NAMALWA (cell line): Measurements from ENCODE around the gene CDH13.

Experiments used
- DNase-seq: peaks from one replicate; pipeline ENCODE4 v3.0.0-alpha.2; 2015; ENCODE audit warnings: low spot score

Gene CDH13

DNA sequence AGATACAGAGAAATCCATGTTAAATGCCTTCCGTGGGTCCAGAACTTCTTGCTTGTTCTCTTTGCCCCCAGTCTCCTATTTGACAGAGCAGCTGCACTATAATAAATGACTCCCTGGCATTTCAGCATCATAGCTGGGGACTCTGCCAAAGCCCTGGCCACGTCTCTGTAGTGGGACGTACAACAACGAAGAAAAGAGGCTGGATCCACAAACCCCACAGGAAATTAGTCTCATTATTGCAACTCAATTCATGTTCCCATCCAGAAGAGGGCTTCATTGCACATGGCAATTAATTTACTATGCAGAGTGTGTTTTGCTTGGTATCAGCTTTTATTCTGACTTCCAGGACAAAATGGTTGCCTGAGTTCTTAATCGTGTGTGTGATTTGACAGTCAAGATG is 121.3 kb downstream of the CDH13 start:
- no peak for DNase-seq

DNA sequence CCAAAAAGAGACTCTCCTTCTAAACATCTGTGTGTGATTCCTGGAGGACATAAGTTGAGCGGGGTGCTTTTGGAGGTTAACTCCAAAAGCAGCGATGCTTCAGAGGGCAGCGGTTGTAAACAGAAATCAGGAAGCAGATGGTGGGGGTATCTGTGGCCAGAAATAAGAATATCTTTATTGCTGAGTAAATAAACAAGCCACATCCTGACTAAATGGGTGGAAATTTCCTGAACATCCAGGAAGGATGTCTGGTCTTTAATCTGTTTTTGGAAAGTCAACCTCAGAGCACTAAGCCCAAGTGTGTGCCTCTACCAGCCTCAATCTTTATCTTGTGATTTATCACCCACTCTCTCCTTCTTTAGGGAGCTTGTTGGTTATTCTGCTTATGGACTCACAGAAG is 123.3 kb downstream of the CDH13 start:
- DNase-seq: no peak

DNA sequence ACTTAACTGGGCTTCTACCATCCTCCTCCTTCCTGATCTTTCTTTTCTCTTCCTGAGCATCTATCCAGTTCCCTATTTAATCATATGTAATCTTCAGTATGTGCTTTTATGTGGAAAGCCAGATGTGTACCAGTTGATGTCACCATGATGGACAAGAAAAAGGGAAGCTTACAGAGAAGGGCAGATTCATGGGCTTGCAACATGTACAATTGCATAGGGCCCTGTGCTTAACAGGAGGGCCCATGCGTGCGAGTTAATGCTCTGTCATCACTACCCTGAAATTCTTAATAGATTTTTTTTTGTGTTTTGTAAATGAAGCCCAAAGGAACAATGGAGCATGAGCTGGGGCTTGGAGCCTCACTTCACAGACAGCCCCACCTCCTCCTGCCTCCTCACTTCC is 124.3 kb downstream of the CDH13 start:
- no peak for DNase-seq

DNA sequence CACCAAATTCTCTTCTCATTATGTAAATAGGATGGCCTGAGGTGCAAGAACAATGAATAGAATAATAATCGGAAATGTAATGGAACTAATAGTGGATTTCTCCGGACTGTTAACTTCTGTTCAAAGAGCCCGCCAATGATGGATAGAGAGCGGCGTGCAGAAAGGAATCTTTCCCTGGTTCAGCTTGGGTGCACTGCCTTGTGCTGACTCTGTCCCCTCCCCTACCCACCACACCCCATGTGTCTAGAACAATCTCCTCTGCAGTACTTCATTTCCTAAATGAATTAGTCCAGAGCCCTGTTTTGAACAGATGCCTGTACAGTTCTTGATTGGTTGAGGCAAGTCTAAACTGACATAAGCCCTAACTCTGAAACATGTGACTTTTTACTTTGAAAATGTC is 125.4 kb downstream of the CDH13 start:
- no peak for DNase-seq

DNA sequence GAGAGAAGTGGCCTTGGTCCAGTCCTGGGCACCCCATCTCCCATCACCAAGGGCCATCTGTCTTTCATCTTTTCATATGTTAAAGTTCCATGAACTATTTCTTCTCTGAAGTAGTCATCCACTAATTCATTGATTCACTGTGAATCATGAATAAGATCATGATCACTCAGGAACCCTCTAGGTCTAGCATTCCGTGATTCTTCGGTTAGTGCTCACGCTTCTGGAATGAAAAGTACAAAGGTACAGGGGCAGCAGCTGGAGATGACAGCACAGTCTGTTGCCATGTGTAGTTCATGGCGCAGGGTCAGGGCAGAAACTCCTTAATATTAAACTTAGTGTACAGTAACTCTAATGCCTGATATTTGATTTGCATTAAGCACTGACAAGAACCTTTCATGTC is 127.1 kb downstream of the CDH13 start:
- no peak for DNase-seq

DNA sequence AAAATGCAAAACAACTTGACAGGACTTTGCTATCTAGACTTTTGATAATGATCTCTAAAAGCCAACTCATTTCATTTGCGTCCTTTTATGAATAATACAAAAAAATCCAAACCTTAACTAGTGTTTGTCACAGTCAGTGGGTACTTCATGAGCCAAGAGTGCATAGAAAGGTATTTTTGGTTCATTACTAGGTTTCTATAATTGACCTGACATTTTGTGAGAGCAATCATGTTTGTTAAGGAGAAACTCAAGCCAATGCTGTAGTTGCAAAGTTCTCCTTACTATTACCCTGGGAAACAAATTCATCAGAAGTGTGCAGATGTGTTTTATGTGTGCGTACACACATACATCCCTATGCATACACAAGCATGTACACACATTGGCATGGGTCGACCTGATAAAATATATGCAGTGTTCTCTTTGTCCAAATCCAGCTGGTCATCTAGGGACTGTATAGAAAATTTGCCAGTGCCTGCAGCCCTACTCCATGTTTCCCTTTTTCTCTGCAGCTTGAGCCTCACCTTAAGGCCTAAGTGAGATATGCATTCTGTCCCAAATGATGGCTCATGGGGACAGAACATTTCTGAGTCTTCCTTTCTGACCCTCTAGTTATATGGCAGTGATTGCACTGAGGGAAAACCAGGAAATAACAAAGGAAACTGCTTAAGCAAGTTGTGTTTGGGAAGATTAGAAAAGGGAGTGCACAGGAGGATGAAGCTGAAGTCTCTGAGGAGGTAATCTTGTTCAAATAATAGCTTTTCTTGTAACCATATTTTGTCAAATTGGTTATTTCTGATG is 128.1 kb downstream of the CDH13 start:
- DNase-seq: no peak

DNA sequence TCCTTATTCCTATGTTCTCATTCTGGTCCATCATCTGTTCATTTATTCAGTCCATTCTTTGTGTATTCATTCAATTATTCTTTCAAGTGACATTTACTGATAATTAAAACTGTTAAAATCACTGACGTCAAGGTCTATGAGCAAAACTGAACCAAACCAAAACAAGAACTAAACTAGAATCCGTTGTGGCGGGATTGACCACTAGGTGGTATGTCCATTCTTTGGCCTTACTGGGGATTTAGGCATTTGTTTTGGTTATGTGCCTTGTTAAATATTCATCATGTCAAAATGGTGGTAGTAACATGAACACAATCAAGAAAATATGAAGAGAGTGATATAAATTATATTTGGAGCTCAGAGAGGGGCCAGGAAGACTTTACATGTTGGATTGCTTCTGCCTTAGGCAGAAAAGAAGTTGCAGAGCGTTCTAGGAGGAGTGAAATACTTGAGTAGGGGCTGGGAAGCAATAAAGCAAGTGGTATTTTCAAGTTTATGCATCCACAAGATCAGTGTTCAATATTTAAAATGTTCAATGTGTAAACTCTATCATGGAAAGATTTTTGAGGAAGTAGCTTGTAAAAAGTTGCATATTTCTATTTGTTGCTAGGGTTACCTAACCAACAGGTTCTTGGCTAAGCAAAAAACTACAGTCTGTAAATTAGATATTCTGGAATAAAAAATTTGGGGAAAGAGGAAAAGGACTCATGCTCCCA is 129.0 kb downstream of the CDH13 start:
- no peak for DNase-seq

DNA sequence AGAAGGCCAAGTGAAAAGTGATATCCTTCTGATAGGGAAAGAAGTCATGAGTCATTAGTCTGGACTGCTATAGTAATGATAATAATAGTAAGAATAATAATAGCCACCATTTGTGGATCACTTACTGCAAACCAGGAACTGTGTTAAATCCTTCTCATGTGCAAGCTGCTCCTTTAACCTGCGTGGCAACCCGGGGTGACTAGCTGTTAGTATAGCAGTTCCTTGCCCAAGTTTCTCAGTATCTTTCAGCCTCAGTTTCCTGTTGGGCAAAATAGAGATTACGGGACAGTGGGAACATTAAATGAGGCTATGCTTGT is 129.5 kb downstream of the CDH13 start:
- DNase-seq: no peak

DNA sequence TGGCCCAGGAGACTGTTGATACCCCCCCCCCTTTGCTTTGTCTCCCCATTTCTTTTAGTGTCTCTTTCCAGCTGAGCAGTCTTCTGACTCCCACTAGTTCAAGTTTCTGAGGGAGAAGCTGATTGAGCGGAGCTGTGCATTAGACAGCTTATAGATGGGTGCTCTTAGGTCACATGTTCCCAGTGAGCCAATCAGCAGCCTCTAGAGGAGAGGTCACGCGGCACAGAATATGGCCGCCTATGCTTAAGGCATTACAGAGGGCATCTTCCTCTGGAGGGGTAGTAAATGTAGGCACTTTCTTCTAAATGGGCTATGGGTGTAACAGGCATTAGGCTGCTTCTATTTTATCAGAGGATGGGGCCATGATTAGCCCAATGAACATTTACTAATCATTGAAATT is 131.6 kb downstream of the CDH13 start:
- no peak for DNase-seq

DNA sequence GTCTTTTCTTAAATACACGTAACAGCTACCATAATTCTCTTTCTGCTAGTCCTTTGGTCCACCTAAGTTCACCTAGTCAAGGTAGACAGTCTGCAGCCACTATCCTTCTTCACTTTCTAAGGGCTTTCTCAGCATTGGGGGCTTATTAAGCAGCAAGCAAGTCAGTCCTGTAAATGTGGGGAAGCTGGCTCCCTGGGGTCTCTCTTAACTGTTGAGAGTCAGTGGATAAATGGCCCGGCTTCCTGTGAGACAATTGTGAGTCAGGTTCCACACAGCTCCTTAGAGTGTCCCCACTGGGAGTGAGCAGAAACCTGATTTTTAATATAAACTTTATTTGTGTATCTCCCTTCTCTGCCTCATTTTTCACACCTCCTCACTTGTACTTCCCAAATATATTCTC is 132.1 kb downstream of the CDH13 start:
- DNase-seq: no peak

DNA sequence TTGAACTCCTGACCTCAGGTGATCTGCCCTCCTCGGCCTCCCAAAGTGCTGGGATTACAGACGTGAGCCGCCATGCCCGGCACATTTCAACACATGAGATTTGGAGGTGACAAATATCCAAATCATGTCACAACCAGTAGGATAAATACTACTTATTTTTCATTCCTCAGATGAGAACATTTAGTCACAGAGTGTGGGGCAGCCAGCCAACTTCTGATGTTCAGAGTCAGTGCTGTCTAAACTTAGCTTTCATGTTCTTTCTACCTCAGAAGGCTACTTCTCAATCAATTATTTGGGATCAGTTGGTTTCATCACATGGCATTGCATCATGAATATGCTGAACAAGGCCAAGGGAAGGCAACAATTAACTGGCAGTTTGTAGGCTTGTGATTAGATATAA is 134.5 kb downstream of the CDH13 start:
- DNase-seq: no peak

DNA sequence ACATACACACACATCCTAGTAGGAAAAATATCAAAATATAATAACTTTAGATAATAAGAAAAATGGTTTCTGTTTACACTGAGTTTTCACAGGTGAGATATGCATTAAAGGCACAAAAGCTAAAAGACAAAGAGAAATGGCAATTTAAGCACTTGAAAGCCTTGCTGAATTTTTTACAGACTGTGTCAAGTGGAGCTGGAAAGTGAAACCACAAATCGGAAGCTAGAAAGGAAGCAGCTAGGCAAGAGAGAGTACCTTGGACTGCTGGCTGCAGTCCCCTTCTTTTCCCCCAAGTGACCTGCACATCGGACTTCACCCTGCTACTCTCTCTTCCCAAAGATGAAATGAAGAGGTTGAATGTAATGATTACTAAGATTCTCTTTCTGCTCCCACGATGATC is 135.1 kb downstream of the CDH13 start:
- DNase-seq: no peak

DNA sequence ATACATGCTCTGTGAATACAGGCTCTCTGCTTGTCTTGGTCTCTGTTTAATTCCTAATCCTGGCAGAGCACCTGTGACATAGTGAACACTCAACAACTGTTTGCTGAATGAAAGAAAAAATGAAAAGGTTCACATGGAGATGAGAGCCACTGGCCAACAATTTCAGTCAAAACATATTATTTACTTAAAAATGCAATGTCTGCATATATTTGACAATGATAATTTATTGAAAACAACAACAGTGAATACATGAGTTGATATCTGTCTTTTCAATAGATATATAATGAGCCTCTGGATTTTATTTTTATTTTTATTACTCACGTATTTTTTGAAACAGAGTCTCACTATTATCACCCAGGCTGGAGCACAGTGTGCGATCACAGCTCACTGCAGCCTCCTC is 136.6 kb downstream of the CDH13 start:
- no peak for DNase-seq

DNA sequence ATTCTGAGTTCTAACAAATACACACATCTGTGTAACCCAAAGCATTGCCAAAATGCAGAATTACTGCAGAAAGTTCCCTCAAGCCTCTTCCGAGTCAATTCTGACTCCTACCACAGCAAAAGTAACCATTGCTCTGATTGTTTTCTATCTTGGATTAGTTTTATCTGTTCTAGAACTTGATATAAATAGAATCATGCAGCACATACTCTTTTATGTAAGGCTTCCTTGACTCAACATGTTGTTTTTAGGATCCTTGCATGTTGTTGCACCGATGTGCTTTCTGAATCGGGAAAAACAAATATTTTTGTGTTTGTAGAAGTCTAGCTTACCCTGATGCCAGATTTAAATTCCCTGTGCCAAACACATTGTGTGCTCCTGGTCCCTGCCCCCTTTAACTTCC is 140.4 kb downstream of the CDH13 start:
- DNase-seq: no peak

DNA sequence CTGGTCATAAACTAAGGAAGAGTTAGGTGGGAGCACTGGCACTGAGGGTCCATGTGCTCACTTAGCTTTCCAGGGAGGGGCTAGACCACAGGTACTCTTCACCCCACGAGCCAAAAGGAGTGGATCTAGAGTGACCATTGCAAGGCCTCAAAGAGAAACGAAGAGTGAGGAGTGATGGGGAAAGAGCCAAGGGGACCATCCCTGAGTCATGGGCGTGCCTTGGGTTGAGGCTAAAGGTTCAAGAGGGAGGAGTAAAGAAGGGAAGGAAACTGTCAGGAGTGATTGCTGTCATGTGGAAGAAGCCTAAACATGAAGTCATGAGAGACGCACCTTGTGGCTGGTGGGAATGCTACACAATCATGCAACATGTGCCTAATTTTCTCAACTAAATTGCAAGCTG is 141.0 kb downstream of the CDH13 start:
- DNase-seq: no peak

DNA sequence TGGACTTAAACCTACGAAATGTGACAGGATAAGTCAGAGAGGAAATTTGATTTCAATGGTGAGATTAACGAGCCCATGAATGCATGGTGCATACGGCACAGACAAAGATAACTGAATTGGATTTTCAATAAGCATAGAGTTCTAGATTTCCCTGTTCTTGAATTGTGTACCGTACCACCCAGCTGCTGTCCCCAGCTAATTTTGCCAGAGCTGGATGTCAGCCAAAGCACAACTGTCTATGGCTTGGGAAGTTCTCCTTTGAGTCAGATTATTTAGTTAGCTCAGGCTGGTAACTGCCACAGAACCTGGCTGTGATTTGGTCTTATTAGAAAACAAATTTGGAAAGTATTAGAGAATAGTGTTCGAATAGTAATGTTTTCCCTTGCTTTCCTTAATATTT is 143.1 kb downstream of the CDH13 start:
- no peak for DNase-seq

DNA sequence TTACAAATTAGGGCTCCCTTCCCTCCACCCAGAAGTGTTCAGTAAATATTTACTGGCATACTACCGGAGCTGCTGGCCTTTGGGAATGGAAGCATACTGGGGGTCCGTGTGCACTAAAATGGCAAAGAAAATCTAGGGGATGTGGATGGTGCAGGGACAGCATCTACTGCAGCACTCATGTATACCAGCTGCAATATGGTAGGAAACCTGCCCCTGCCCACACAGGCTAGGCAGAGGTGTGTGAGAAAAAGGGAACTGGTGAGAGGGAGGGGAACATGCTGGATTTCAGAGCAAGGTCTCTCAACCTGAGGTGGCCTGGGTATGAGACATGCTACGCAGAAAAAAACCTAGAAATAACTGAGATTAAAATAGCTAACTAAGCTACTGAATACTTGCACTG is 145.4 kb downstream of the CDH13 start:
- no peak for DNase-seq

DNA sequence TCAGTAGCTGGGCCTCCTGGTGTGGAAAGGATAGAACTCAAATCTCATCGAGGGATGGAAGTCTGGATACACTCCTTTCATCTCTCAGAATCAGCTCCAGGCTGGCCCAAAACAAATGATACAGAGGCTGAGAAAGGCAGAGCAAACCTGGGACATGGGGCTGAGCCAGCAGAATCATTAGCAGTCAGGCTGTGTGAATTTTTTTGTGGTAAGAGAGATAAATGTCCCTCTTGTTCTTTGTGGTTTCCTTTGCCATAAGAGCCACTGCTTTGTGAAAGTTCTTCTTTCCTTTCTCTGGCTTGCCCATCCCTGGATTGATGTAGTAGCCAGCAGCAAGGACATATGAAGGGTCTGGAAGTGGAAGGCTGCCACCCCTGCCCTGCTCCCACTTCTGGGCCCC is 146.2 kb downstream of the CDH13 start:
- DNase-seq: no peak

DNA sequence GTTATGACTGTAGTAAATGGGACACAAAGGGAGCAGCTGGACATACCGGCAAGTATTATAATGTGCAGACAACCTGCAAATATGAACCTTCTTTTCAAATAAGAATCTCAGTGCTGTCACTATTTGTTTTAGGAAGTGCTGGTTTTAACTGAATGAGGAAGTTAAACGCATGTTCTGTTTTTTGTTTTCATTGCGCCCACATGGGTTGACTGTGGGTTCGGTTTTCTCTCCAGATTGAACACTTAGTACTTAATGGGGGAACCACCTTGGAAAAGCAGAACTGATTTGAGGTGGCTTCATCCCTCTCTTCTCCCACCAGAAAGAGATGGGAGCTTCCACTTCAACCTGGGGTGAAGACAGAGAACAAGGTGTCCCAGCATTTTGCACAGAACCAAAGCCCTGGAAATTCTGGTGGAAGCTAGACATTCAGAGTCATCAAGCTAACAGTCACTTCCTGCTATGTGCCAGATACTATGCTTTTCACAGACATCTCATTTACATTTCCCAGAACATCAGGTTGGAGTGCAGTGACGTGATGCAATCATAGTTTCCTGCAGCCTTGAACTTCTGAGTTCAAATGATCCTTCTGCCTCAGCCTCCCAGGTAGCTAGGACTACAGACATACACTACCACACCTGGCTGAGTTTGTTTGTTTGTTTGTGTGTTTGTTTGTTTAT is 149.8 kb downstream of the CDH13 start:
- no peak for DNase-seq

DNA sequence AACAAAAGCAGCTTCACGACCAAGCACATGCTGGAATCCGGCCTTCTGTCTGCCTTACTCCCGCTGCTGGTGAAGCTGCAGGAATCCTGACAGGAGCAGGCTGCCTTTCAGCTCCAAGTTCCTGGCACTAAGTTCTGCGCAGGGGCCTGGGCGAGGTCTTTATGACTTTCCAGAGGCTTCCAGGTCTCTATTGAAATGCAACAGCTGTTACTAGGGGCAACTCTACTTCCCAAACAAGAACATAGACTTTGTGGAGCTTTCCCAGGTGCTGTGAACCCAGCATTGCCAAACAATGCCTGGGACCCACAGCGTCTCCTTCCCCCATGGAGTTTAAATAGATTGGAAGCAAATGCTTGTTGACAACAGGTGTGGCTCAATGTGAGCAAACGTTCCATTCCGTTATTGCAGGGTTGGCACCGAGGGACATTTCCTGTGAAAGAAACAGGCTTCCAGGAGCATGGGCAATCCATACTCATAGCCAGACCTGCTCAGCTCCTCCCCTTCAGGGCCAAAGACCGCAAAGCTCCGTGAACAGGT is 156.0 kb downstream of the CDH13 start:
- DNase-seq: no peak

DNA sequence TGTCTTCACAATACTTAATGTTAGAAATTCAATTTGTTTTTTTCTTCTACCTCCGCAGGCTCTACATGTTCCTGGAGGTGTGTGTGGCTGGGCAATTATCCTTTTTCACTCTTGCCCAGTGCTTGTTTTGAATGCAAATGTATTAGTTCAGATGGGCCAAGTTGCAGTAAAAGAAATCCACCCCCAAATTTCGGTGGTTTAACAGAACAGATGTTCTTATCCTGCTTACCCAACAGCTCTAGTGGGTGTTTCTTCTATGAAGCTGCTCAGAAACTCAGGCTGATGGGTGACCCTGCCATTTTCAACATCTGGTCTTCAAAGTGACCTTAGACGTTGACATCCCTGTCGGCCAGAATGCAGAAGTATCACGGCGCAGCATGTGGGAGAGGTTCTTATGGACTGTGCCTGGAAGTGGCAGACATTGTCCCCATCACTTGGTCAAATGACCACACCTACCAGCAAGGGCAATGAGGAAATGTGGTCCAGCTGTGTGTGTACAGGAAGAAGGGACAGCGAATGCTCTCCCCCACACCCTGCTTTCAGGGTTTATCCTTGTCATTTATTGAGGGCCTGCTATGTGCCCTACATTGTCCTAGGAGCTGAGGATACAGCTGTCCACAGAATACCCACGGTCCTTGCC is 157.3 kb downstream of the CDH13 start:
- no peak for DNase-seq

DNA sequence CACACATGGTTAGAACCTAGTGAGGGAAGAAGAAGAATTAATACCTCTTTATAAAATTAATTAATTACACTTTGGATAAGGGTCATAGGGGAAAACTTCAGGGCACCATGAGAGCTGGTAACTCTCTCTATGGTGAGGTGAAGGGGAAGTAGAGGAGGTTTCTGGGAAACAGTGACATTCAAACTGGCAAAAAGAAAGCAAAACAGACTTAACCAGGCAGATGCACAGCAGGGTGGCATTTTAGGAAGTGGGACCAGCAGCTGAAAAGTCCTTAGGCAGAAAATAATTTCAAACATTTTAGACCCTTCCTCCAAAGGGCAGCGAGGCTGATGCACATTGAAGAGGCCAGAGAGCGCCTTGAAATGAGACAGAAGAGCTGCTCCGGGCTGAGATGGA is 157.8 kb downstream of the CDH13 start:
- DNase-seq: no peak

DNA sequence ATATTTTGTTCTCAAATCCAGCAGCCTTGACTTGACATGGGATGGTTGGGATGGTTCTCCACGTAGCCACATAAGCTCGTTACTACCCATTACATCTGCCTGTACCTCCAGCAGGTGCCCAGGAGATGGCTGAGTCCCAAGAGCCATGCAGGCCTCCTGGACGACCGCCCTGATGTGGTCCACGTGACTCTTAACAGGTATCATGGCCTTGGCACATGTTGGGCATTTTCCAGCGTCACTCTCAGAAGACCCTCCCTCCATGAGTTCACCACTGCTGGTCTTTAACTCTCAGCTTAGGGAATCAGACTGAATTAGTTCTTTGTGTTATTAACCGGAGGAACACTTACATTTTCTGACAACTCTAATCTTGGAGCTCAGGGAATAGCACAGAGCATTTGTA is 161.5 kb downstream of the CDH13 start:
- no peak for DNase-seq
